Endothelial cell of umbilical vein (primary cell): Measurements from ENCODE around the gene ST8SIA6.
"Not testable (repeated sequence)": the region's sequence is repeated elsewhere in the genome, so short reads cannot be mapped to it uniquely, and the experiment has no call there.

Experiments used
- CTCF ChIP-seq, 2 donors: IDR thresholded peaks; 1 replicate in 1 of 2; 2 replicates in 1 of 2; pipeline ENCODE4 v1.5.1; 2011; ENCODE audit warnings: low read length in 2 of 2, mild to moderate bottlenecking in 2 of 2, moderate library complexity in 2 of 2, control low read depth in 1 of 2, inconsistent platforms in 1 of 2, low read depth in 1 of 2; ENCODE audit not compliant: insufficient read depth in 1 of 2; ENCODE audit errors: extremely low read depth in 1 of 2
- EZH2 ChIP-seq: IDR thresholded peaks from 2 replicates; pipeline ENCODE4 v1.6.1; 2012; ENCODE audit warnings: borderline replicate concordance, low read depth, mild to moderate bottlenecking, moderate library complexity, low read length, inconsistent platforms; ENCODE audit not compliant: severe bottlenecking
- MYC ChIP-seq: IDR thresholded peaks from one replicate; pipeline ENCODE4 v1.6.1; 2011; ENCODE audit warnings: mild to moderate bottlenecking, low read depth, low read length

- not testable (repeated sequence) for TF ChIP-seq CTCF (IDR thresholded peaks at IDR 0.05; ENCODE audit: extremely low read depth in 1 of 2, insufficient read depth in 1 of 2, low read depth in 1 of 2, low read length in 2 of 2); EZH2; MYC
Observed at GRCh38 chr10:17436578-17436977, 17.8 kb downstream of the ST8SIA6 start.
